Suprapubic skin (tissue), 4 donors: ENCODE measurements around the gene RBM27.

Experiments used
- POLR2A ChIP-seq, 2 donors: fragments of 450-650 bp; IDR thresholded peaks; one replicate each; pipeline ENCODE4 v1.6.1; 2017; ENCODE audit warnings: antibody characterized with exemption in 2 of 2, mild to moderate bottlenecking in 2 of 2, moderate library complexity in 2 of 2
- POLR2AphosphoS5 ChIP-seq, 3 donors: sonication (generic); formaldehyde crosslinking; IDR thresholded peaks; one replicate each; pipeline ENCODE4 v1.6.1; 2017; ENCODE audit warnings: antibody characterized with exemption in 3 of 3
- TF ChIP-seq, protein P1 (sequence below), 2 donors: fragments of 200-600 bp in 1 of 2; fragments of 450-650 bp in 1 of 2; sonication (generic) in 1 of 2; IDR thresholded peaks; one replicate each; pipeline ENCODE4 v1.5.1; 2016 to 2019; ENCODE audit warnings: antibody characterized with exemption in 2 of 2, mild to moderate bottlenecking in 1 of 2, moderate library complexity in 1 of 2

DNA sequence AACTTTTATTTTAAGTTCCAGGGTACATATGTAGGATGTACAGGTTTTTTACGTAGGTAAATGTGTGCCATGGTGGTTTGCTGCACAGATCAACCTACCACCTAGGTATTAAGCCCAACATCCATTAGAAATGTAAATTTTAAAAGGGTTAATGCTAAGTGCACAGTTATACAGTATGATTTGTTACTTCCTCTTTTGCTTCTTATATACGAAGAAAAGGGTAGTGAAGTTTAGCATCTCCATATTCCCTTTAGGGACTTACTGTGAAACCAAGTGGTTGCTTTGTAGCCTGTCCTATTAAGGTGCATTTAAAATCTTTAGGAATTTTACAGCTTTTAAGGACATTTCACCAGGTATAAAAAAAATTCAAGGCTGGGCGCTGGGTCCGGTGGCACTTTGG lies 46.4 kb downstream of the RBM27 start:
- TF ChIP-seq, protein P1, sequence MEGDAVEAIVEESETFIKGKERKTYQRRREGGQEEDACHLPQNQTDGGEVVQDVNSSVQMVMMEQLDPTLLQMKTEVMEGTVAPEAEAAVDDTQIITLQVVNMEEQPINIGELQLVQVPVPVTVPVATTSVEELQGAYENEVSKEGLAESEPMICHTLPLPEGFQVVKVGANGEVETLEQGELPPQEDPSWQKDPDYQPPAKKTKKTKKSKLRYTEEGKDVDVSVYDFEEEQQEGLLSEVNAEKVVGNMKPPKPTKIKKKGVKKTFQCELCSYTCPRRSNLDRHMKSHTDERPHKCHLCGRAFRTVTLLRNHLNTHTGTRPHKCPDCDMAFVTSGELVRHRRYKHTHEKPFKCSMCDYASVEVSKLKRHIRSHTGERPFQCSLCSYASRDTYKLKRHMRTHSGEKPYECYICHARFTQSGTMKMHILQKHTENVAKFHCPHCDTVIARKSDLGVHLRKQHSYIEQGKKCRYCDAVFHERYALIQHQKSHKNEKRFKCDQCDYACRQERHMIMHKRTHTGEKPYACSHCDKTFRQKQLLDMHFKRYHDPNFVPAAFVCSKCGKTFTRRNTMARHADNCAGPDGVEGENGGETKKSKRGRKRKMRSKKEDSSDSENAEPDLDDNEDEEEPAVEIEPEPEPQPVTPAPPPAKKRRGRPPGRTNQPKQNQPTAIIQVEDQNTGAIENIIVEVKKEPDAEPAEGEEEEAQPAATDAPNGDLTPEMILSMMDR (IDR thresholded peaks at IDR 0.05) = no peak
- no peak for TF ChIP-seq POLR2A (IDR thresholded peaks at IDR 0.05)
- no peak for TF ChIP-seq POLR2AphosphoS5 (IDR thresholded peaks at IDR 0.05)
